GM19324 (cell line): ENCODE data around the gene FAM83C.

Experiments used
- ATAC-seq: cut with Tn5 transposase; IDR thresholded peaks from one replicate; pipeline ENCODE4 v1.9.1; 2021; ENCODE audit warnings: mild to moderate bottlenecking, moderate library complexity; ENCODE audit not compliant: unreplicated experiment, low FRiP score

The FAM83C gene

DNA sequence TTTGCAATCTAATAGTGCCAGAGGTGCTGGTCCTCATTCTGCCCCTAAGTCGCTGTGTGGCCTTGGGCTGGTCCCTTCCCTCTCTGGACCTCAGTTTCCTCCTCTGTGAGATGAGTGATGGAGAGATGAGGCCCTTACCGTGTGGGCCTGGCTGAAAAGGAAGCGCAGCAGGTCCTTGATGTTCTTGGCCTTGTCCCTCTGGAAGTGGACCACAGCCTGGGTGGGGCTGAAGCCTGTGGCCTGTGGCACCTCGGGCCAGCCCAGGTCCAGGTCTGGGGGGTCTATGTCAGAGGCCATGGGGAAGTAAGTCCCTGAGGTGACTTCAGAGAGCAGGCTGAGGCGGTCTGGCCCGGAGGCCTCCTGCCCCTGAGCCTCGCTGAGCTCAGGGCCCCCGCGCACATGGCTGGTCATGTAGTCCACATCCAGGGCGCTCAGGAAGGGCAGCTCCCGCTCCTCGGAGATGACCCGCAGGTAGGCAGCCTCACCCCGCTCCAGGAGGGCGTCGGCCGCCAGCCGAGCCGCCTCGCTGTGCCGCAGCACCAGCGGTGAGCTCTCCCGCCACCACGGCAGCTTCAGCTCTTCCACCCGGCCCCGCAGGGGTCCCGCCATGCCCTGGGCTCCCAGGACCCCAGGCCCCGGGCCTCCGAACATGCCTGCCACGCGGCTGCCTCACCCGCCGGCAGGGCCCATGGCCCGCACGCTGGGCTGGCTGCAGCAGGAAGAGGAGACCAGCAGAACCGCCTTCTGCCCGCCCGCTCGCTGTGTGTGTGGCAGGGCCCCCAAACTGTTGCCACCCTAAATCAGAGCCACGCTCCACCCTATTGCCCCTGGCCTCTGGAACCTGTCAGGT lies at the start of gene FAM83C:
TSS of gene FAM83C (minus strand) at position 772 of the 850 bp plus-strand sequence. CDS start at position 651, 121 bp downstream.
- no peak for ATAC-seq

DNA sequence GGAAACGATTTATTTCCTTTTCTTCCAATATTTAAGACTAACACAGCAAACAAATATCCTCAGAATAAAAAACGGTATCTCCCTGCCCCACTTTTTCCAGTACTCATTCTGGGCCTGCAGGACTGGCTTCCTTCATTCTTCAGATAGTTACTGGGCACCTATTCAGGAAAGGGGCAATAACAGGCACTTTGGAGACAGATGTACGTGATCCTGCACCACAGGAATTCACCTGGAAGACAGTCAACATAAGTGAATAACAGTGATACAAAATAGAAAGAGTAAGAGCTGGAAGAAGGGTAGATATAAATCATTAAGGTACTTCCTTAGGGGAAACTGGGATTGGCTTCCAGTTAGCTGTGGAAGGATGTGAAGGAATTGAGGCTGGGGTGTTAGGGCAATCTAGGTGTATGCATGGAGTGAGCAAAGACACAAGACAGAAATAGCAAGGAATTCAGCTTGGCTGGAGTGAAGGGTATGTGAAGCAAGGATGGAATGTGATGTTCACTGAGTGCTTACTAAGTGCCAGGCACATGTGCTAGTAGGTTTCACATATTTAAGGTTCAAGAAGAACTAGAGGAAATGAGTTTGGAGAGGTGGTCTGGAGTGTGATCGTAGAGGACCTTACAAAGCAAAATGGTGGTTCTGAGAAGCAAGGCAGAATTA lies 49.3 kb upstream of the FAM83C start:
- ATAC-seq: no peak

DNA sequence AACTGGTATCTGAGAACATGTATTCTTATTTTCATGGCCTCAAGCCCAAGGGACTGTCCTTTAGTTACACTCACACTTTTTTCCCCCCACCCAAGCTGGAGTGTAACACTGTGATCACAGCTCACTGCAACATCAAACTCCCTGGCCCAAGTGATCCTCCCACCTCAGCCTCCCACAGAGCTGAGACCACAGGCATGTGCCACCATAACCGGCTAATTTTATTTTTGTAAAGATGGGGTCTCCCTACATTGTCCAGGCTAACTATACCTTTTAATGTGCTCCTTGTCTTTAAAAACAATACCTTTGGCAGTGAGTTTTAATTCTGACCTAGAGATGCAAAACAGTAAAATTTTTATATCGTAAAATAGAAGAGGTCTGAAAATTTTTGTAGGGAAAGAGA lies 48.2 kb upstream of the FAM83C start:
- ATAC-seq: no peak

DNA sequence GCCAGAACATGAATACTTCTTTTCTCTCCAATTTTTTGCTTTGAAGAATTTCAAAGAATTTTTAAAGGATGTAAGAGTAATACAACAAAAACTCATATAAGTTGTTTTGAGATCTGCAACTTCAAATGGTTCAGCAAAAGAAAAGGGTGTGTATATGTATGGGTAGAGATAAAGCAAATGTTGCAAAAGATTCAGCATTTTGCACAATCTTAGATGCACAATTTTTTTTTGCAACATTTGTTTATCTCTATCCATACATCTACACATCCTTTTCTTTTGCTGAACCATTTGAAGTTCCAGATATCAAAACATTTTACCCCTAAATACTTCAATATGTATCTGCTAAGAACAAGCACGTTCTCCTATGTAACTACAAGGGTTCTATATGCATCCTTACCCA lies 47.4 kb upstream of the FAM83C start:
- ATAC-seq: no peak

DNA sequence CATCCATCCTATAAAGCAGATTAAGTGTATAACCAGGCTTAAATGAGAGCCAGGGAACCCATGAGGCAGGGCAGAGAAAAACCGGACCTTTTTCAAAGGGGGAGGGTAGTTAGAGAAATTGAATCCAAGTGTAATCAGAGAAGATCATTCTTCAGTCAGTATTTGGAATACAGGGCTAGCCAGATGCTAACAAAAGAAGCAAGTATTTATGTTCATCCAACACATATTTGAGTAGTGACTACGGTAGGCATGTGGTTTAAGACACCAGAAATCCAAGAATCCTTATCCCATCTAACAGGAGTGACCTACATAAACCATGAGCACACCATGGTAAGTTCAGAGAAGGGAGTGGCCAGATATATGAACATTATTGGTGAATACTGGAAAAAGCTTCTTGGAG lies 46.8 kb upstream of the FAM83C start:
- ATAC-seq: no peak

DNA sequence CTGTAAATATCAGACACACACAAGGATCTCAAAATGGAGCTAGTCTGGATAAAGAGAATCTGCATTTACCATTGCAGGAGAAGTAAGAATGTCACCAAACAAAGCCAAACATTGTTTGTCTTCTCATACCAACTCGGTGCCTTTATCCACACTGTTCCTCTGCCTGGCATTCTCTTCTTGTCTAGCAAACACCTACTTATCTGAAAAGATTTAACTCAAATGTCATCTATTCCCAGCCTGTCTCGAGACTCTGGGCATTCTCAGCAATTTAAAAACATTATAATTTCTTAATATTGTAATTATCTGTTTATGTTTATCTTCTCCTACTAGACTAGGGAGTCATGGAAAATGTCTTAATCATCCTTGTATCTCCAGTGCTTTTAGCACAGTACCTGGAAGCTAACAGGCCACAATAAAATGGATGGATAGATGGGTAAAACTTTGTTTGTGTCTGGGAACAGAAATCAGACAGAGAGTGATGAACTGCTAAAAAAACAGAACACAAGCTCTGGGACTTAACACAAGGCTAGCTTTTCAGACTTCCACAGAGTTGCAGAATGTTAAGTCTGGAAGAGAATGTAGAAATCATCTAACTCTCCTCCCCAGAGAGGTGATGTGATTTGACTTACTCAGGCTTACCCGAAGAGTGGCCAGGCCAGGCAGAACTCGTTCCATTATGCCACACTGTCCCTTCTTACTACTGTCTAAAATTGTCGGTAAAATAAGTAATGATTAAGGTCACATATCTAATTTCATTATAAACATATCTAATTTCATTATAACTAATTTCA lies 42.3 kb upstream of the FAM83C start:
- ATAC-seq: no peak

DNA sequence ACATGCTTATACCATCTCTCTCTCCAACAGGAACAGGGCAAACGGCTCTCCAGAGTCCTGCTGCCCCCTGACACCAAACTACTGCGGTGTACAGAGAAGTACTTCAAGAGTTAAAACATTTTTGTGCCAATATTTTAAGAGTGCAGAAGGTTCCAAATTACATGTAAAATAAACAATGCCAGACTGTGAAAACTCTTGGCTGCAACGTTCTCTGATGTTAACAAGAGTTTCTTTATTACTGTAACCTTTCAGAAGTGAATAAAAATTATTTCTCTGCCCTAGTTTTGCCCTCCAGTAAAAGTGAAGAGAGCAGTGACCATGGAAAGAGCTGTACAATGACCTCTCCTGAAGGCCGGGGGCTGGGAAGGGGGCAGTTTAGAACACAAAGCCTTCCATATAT lies 41.4 kb upstream of the FAM83C start:
- ATAC-seq: no peak

DNA sequence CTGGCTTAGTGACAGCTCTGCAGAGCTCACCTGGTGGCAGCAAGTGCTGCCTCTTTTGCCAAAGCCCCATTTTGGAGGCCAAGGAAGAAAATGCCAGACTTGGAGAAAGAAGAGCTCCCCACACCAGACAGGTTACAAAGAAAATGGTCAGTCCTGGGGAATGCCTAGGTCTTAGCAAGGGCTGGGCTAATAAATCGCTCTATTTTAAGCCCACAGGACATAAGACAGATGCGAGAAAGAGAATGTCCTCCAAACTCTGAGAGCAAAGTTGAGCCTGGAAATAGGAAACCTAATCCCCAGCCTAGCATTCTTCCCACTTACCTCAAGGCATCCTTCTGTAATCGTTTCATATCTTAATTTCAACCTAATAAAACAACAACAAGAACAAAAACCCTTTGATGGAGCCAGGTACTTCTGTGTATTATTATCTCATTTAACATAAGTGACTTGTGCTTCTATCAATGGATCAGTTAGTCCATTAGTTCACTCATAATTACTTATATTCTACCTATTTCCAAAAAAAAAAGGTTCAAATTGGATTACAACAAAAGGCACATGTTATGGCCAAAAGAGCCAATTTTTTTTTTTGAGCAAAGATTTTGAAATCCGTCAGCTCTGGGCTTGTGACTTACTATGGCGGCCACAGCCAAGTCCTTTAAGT lies 40.4 kb upstream of the FAM83C start:
- no peak for ATAC-seq

DNA sequence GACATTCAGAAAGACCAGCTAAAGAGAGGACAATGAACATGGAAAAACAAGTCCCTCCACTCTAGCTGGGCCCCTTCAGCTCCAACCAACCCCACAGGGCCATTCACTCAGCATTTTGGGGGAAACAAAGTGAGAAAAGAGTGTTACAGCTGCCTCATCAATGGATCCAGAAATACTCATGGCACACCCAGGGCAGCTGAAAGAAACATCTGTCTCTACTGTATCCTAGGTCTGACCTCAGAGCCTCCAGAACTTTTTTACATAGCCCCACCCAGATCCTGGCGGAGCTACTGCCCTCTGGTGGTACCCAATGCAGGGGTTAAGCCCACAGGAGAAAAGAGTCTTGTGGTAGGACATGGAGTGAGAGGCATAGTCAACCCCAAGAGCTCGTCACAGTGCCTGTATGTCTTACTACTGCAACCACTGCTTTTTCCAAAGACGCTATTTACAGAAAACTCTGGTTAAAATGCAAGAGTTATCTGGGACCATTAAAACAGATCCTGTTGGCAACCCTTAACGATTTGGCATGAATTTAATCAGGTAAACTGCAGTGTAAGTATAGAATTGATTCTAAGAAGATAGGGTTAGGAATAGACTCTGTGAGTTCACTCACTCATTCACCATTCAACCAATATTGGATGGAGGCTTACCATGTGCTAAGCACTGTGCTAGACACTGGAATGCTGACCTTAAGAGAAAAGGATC lies 37.4 kb upstream of the FAM83C start:
- ATAC-seq: no peak

DNA sequence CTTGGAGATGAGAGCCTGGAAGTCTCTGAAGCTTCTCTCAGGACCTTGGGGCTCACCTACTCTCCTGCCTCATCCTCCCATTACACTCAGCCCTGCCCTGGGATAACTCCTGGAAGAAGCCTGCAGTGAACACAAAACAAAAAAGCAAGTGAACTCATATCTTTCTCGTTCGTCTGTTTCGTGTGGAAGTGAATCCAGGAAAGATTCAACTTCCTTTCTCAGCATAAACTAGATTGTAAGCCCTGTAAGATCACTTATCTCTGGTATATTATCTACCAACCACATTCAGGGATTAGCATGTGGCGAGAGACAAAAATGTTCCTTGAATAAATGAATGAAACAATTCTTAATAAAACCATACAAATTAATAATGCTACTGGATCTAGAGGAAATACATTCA lies 36.5 kb upstream of the FAM83C start:
- no peak for ATAC-seq

DNA sequence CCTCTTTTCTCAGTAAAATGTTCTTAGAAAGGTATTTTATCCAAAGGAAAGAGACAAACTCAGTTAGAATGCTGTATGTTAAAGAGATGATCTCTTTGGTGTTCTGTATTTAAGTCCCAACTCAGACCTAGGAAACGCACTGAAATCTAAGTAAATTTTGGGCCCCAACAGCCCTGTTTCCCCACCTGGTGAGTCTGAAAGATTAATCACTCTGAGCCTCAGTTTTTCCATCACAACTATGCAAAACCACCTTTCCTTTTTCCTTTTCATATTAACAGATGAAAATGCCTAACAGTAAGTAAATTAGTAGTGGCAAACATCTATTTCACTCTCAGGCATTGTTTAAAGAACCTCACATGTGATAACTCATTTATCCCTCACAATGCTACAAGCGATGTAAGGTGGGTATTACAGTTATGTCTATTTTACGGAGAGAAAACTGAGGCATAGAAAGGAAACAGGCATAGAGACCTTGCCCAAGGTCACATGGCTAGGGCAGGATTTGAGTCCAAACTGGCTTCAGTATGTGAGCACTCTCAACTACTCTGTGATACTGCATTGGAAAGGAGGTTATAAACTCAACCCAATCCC lies 36.0 kb upstream of the FAM83C start:
- ATAC-seq: no peak

DNA sequence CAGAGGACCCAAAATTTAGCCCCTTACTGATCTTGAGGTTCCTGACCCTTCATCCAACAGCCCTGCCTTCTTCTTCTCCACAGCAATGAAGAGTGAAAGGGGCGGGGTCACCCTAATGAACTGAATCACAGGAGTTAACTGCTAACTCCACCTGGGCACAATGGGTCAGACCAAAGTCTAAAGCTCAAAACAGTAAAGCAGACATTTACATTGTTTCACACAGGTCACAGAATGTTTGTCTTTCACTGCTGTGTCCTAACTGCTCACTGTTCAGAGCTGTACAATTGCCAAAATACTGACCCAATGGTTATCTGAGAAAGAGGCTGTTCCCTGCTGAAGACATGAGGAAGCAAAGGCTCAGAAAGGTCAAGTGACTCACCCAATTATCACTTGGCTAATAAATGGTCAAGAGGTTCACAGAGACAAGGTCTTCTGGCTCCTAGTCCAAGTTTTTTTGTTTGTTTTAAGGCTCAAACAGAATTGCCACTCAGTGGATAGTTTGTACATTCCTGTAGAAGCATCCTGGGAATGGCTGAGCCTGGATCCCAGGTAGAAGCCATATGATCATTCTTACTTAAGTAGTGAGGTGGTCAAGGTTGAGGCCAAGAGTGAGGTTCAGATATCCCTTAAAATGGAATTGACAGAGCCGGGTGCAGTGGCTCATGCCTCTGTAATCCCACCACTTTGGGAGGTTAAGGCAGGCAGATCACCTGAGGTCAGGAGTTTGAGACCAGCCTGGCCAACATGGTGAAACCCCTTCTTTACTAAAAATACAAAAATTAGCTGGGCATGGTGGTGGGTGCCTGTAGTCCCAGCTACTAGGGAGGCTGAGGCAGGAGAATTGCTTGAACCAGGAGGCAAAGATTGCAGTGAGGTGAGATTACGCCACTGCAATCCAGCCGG lies 35.1 kb upstream of the FAM83C start:
- ATAC-seq: no peak

DNA sequence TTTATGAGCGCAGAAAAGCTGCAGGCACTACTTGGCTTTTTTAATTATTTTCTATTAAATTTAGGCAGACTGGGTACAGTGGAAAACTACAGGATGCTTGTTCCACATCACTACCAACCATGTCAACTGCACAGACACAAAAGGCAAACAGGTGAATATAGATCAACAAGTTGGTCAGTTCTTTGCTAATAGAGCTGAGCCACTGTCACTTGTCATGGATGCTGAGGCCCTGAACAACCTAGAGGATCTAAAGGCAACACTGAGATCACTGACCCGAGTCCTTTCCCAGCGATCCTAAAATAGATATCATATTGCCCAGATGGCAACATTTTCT lies 34.5 kb upstream of the FAM83C start:
- no peak for ATAC-seq

DNA sequence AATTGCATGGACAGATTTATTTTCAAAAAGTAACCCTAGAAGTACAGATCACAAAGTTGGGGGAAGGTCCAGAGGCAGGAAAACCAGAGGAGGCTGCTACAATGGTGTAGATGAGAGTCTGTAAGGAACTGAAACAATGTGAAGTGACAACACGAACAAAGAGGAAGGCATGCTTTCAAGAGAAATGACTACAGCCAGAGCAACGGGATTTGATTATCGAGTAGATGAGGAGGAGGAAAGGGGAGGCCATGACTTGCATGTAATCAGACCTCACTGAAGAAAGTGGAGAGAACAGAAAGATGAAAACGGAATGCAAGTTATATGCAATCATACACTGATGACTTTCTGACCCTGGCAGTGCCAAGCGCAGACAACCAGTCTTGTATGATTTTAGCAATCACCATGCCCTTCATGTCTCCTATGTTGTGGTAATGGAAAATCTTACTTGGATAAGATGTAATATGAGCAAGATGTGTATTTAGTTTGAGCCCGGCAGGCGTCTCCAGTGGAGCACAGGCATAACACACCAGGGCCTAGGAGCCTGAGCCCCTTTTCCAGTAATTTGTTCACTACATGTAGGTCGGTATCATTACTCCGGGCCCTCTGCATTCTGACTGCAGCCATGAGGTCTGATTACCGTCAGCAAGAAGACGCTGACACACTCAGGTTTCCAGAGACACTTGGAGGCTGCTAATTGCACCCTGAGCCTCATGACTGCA lies 34.0 kb upstream of the FAM83C start:
- ATAC-seq: no peak

DNA sequence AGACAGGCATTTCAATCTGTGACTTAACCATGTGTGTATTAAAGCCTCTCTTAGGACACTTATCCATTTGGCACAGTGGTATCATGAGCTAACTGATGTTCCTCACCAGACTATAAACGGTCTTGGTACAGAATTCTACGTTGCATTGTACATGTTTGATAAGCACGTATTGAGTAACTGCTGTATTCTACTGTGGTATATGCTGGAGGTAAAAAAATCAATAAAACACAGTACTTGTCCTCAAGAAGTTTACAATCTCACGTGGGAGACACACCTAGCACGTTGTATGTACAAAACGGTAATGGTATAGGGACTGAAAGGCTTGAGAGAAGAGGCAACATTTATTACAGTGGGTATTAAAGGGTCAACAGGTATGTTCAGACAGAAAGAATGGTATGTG lies 33.2 kb upstream of the FAM83C start:
- no peak for ATAC-seq

DNA sequence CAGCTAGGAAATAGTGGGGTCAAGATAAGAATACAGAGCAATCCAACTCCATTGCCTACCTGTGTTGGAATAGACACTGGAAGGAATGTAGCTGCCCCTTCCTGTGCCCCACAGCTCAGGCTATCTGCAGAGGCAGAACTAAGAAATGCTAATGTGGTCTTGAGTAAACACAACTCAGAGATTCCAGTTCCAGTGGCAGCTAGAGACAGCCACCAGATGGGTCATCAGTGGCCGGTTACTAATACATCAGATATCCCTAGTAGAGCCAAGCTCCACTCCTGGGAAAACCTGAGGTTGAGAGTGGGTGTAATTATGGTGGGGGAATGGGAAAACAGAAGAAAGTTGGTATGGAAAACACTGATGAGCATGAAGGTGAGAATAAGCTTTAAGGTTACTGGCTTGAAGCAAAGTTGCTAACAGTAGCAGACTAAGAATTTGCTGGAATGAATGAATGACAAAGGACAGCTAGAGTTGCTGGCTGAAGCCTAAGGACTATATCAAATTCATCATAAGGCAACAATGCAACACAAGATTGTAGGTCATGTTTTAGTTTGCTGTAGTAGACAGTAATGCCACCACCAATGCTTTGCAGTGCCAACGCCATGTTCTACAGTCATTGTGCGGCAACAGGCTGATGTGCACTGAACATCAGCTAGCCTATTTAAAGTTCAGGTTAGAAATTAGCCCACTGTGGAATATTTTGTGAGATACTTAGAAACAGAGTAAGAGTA lies 28.3 kb upstream of the FAM83C start:
- no peak for ATAC-seq

DNA sequence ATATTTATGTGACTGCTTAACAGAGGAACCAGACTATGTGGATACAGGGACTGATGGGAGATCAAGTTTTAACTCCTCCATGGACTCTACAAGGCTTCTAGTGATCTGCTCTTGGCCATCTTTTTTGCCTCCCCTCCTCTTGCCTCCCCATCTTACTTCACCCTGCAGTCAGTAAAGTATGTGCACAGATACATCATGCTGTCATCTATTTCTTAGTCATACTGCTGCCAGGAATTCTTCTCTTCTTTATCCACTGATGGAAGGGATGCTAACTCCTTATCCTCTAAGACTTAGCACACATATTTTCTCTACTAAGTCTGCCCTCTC lies 27.6 kb upstream of the FAM83C start:
- ATAC-seq: no peak
